WI38 (cell line): Measurements from ENCODE around the gene PCNT.

Experiments
- H3K4me3 ChIP-seq: 2 replicates; pipeline ENCODE4 v1.5.1; 2011; ENCODE audit warnings: low read depth, mild to moderate bottlenecking, control low read depth, low read length
- TF ChIP-seq, protein P1 (sequence below): IDR thresholded peaks from 2 replicates; pipeline ENCODE4 v1.5.1; 2012; ENCODE audit warnings: low read depth, mild to moderate bottlenecking, control low read depth, low read length

PCNT gene

DNA sequence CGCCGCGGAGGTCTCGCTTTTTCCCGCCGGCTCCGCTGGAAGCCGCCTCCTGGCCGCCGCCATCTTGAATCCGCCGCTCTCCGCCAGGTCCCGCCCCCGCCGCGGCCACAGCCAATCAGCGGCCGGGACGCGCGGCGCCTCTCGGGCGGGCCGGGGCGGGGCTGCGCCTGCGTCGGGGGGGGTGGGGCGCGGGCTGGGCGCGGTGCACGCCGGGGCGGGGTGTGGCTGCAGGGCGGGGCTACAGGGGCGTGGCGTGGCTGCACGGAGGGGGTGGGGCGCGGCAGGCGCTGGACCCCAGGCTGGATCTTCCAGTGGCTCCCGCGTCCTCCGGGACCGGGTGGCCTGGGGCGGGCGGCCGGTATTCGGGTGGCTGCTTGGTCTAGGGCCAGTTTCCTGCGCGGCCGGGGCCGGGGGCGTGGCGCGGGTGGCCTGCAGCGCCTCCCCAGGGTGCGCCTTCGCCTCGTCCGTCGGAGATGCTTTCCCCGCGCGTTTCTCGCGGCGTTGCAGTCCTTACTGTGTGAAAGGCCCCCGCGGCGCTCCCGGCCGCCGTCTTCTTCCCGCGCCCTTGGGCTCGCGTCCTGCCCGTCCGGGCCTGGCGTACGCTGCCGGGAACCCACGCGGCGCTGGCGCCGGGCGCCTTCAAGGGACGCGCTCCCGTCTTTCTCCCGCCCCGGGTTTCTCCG, 575 bp downstream of the PCNT start:
- TF ChIP-seq, protein P1, sequence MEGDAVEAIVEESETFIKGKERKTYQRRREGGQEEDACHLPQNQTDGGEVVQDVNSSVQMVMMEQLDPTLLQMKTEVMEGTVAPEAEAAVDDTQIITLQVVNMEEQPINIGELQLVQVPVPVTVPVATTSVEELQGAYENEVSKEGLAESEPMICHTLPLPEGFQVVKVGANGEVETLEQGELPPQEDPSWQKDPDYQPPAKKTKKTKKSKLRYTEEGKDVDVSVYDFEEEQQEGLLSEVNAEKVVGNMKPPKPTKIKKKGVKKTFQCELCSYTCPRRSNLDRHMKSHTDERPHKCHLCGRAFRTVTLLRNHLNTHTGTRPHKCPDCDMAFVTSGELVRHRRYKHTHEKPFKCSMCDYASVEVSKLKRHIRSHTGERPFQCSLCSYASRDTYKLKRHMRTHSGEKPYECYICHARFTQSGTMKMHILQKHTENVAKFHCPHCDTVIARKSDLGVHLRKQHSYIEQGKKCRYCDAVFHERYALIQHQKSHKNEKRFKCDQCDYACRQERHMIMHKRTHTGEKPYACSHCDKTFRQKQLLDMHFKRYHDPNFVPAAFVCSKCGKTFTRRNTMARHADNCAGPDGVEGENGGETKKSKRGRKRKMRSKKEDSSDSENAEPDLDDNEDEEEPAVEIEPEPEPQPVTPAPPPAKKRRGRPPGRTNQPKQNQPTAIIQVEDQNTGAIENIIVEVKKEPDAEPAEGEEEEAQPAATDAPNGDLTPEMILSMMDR = no peak

DNA sequence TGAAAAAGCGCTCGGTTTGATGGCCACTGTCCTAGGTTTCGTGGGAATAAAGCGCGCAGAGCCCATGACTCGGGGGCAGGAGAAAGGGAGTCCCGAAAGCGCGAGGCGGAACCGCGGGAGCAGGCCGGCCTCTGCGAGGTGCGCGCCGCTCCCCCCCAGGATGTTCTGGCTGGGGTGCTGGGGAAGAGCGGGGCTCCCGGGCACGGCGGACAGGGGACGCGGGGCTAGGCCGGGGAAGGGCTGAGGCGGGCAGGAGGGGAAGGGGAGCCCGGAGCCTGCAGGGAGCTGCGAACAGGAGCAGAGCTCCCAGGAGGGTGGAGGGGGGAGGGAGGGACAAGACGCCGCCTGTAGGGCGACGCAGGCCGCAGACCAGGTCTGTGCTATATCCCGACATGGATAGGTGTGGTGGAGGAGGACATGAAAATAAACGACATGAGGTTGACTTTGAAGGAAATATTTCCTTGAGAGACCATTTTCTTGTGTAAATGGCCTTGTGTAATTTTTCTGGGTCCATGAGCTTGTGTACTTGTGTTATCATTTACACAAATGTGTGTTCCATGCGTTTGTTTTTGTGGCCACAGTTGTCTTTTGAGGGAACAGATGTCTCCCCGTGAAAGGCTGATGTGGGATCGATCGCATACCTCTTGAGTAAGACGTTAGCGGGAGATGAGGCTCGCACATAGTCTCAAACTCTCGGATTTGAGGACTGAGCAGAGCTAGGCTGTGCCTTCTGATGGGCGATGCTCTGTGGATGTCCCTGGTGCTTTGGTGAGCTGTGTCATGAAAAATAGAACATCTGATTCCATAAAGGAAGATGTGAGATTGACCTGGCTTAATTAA, 1.3 kb downstream of the PCNT start:
- H3K4me3 ChIP-seq = peak overlapping the region; percentile 81
- TF ChIP-seq, protein P1 = 0 out of 2 replicates have a peak, but pooled peaks have one; percentile 18

More for the DNA sequence above, 575 bp downstream of the PCNT start:
- H3K4me3 ChIP-seq = peak overlapping the region; percentile 94

DNA sequence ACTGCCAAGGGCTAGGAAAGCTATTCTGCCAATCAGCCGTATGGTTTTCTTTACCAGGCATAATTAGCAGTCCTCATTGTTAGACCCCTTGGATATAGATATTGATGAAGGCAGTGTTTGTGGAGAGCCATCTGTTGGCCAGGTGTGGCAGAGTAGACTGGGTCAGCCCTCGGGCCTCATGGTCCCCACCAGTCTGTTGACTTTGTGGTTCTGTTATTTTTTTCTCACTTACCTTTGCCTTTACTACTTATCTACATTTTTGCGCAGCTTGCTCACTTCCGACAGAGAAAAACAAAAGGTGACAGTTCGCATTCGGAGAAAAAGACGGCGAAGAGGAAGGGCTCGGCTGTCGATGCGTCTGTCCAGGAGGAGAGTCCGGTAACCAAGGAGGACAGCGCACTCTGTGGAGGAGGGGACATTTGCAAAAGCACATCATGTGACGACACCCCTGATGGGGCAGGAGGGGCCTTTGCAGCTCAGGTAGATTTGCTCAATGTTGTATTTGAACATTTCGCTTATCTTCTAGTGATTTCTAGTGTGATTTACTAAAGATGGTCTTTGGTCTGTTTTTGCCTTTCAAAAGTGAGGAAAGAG, 2.3 kb downstream of the PCNT start:
- H3K4me3 ChIP-seq = no peak overlapping the region
- TF ChIP-seq, protein P1 = no peak

DNA sequence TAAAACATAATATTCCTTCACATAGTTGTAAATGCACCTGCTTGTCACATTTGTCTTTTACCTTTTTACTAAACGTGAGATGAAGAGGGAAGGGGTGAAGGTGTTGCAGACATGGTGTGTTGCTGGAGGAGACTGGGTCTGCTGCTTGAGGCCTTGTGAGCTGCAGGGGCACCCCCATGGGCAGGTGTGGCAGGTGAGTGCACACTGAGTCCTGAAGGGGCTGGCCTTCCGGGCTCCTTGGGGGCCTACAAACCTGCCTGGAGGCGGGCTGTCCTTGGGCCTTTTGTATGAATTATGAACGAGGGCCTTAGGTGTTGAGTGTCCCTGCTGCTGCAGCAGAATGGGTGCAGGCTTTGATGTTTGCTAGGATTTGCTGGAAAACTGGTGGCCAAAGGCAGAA, 3.8 kb downstream of the PCNT start:
- H3K4me3 ChIP-seq = no peak overlapping the region
- TF ChIP-seq, protein P1 = no peak

DNA sequence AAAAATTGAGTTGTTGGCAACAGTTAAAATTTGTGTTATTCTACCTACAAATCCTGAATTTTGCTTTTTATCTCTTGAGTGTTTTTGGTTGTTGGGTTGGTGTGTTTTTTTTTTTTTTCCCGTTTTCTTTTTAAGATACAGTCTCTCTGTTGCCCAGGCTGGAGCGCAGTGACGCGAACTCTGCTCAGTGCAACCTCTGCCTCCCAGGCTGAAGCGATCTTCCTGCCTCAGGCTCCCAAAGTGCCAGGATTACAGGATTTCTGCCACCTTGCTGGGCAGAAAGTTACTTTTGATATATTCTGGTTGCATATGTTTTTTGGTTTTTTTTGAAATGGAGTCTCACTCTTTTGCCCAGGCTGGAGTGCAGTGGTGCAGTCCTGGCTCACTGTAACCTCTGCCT, 4.2 kb downstream of the PCNT start:
- TF ChIP-seq, protein P1 = no peak

DNA sequence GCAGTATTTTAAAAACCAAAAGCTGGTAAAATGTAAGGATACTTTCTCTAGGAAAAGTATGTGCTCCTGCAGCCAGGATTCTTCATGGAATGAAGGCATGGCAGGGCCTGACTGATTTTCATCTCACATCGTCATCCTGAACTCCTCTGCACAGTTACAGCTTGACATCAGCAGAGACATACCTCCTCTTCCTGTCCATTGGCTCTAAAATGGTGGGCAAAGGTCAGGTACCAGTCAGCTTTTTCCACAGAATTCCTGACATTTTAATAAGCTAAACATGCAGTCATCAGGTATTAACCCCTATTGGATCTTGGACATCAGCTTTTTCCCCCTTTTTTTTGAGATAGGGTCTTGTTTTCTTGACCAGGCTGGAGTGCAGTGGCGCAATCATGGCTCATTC, 5.8 kb downstream of the PCNT start:
- H3K4me3 ChIP-seq = no peak overlapping the region
- TF ChIP-seq, protein P1 = no peak

More for the DNA sequence above, 4.2 kb downstream of the PCNT start:
- no peak overlapping the region for H3K4me3 ChIP-seq
